DND-41 (cell line): ENCODE measurements around the gene SYNE1.

Experiments
- CTCF ChIP-seq: IDR thresholded peaks from 2 replicates; pipeline ENCODE4 v1.5.1; 2012; ENCODE audit warnings: borderline replicate concordance, low read length, moderate library complexity, mild to moderate bottlenecking; ENCODE audit not compliant: poor library complexity, severe bottlenecking; ENCODE audit errors: extremely low read depth
- EZH2 ChIP-seq: IDR thresholded peaks from 3 replicates; pipeline ENCODE4 v1.6.1; 2012; ENCODE audit warnings: borderline replicate concordance, low read depth, mild to moderate bottlenecking, moderate library complexity, low read length, inconsistent platforms; ENCODE audit not compliant: severe bottlenecking

- TF ChIP-seq CTCF (no peak), EZH2 (no peak)
Measured at GRCh38 chr6:152221806-152222628, 415.1 kb downstream of the SYNE1 start.
